H1 (cell line): ENCODE data around the gene CCDC12.

Experiments
- BCL11A ChIP-seq, 2 experiments: IDR thresholded peaks; one replicate each; pipeline ENCODE4 v1.6.1; 2011; ENCODE audit warnings: low read depth in 2 of 2, low read length in 2 of 2, mild to moderate bottlenecking in 2 of 2
- GABPA ChIP-seq: IDR thresholded peaks from 2 replicates; pipeline ENCODE4 v1.6.1; 2011; ENCODE audit warnings: mild to moderate bottlenecking, low read length, moderate library complexity, borderline replicate concordance; ENCODE audit not compliant: insufficient read depth
- JUN ChIP-seq: IDR thresholded peaks from 2 replicates; pipeline ENCODE4 v1.6.1; 2011; ENCODE audit warnings: low read depth, mild to moderate bottlenecking, improper control_type of control experiment, low read length
- SP1 ChIP-seq: IDR thresholded peaks from 2 replicates; pipeline ENCODE4 v1.6.1; 2011; ENCODE audit warnings: low read depth, low read length

DNA sequence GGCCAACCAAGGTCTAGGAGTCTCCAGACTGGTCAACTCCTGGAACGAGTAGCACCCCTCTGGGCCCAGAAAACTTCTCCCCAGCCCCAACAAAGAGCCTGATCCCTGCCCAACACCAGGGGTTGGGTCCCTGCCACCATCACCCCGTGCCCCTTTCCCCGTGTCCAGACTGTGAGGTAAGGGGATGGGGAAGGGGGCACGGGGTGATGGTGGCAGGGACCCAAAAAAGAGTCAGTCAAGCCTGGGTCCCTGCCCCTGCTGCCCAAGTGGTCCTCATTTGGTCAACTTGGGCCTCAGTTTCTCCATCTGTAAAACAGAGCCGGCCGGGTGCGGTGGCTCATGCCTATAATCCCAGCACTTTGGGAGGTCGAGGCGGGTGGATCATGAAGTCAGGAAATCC lies 1.8 kb upstream of the CCDC12 start:
- TF ChIP-seq SP1 (no peak), BCL11A (IDR thresholded peaks at IDR 0.05; ENCODE audit: low read depth in 2 of 2, low read length in 2 of 2) (no peak), GABPA (no peak), JUN (no peak)
